Sigmoid colon (tissue), 7 donors: ENCODE data around the gene FAM186B. TPM values are rescaled to one million over a fixed set of nuclear protein-coding genes. Genes with fewer than 3 reads are reported as not detected.

Experiments used
- DNase-seq: peaks from one replicate; pipeline ENCODE4 v3.0.0-alpha.2; 2019
- H3K27ac ChIP-seq, 4 donors: fragments of 200-600 bp; sonication (generic); one replicate each; pipeline ENCODE4 v1.5.1; 2016 to 2019; ENCODE audit warnings: mild to moderate bottlenecking in 1 of 4
- H3K27me3 ChIP-seq, 3 donors: fragments of 200-600 bp; sonication (generic); one replicate each; pipeline ENCODE4 v1.5.1; 2019; ENCODE audit warnings: mild to moderate bottlenecking in 1 of 3
- H3K36me3 ChIP-seq, 4 donors: fragments of 200-600 bp; sonication (generic); one replicate each; pipeline ENCODE4 v1.5.1; 2016 to 2019
- H3K4me1 ChIP-seq, 4 donors: fragments of 200-600 bp; sonication (generic); one replicate each; pipeline ENCODE4 v1.5.1; 2017 to 2019
- H3K4me3 ChIP-seq, 4 donors: fragments of 200-600 bp; sonication (generic); one replicate each; pipeline ENCODE4 v1.5.1; 2017 to 2019; ENCODE audit warnings: mild to moderate bottlenecking in 2 of 4, moderate library complexity in 1 of 4
- H3K9me3 ChIP-seq, 4 donors: fragments of 200-600 bp in 3 of 4; sonication (generic) in 3 of 4; one replicate each; pipeline versions ENCODE4 v1.5.1 to v1.6.1; 2013 to 2019
- CTCF ChIP-seq, 4 experiments: fragments of 450-650 bp in 3 of 4; fragments of 200-600 bp in 1 of 4; IDR thresholded peaks; one replicate each; pipeline ENCODE4 v1.5.1; 2016 to 2019; ENCODE audit warnings: antibody characterized with exemption in 4 of 4, mild to moderate bottlenecking in 3 of 4, moderate library complexity in 2 of 4
- EP300 ChIP-seq, 4 donors: sonication (generic); formaldehyde crosslinking; IDR thresholded peaks; one replicate each; pipeline ENCODE4 v1.6.1; 2017; ENCODE audit warnings: antibody characterized with exemption in 4 of 4
- POLR2A ChIP-seq, 2 donors: fragments of 450-650 bp; IDR thresholded peaks; one replicate each; pipeline ENCODE4 v1.6.1; 2016; ENCODE audit warnings: antibody characterized with exemption in 2 of 2, mild to moderate bottlenecking in 2 of 2, moderate library complexity in 2 of 2
- POLR2AphosphoS5 ChIP-seq, 4 donors: sonication (generic); formaldehyde crosslinking; IDR thresholded peaks; one replicate each; pipeline ENCODE4 v1.6.1; 2017; ENCODE audit warnings: antibody characterized with exemption in 4 of 4
- WGBS, 2 donors: extraction: QIAGEN DNeasy Blood & Tissue Kit; methylation state at CpG; one replicate each; pipeline ENCODE4 v1.1.7; 2013; 5-methylcytosine and 5-hydroxymethylcytosine counted together
- intact Hi-C: fragments of 100-400 bp; cut with DNase I; formaldehyde crosslinking; loops from one replicate; pipeline ENCODE4 v1.15.1; 2023
- polyA plus RNA-seq, 3 donors: library from polyadenylated mRNA; stranded (reverse); fragments of 200-250 nt; gene quantifications; one replicate each; pipeline ENCODE4 v1.2.3, GENCODE V29; 2013
- total RNA-seq, 4 donors: library from RNA; depleted of rRNA; stranded (reverse); fragments of >200 nt; gene quantifications; one replicate each; pipeline ENCODE4 v1.1.0, GENCODE V29; 2016
- donor health status: healthy with polysubstance abuse.
- donor health status: Bipolar disorder and iron deficiency.
- donor health status: healthy.

The FAM186B gene
- total and polyA plus RNA-seq, 7 donors: 0.16 to 0.54 (median 0.22) TPM; not detected in 4

- 57 to 68% methylated on average over 2 of the region's 2 CpGs for WGBS, 2 donors
- intact Hi-C loops: no loop called here
- no peak for DNase-seq
Measured at GRCh38 chr12:49553512-49554088, 51.8 kb downstream of the FAM186B start.

GRCh38 chr12:49552899-49553298, 52.5 kb downstream of the FAM186B start:
- Histone ChIP-seq H3K4me1 (peaks cover 0 to 15% (median 13%) of the 10 kb centered on the region in 4 donors), H3K9me3 (no peaks in the 10 kb centered on the region), H3K4me3 (no peak overlapping the region), H3K36me3 (peaks cover 0 to 19% (median 2%) of the 10 kb centered on the region in 4 donors), H3K27ac (no peak overlapping the region), H3K27me3 (peaks cover 0 to 17% (median 8%) of the 10 kb centered on the region in 3 donors)
- no peak for TF ChIP-seq CTCF (IDR thresholded peaks at IDR 0.05)
- no peak for TF ChIP-seq POLR2A (IDR thresholded peaks at IDR 0.05)
- no peak for TF ChIP-seq EP300 (IDR thresholded peaks at IDR 0.05)
- TF ChIP-seq POLR2AphosphoS5 (IDR thresholded peaks at IDR 0.05): no peak
- intact Hi-C loops: no loop called here
- 85 to 90% methylated on average over 8 of the region's 8 CpGs for WGBS, 2 donors
- no peak for DNase-seq

More at GRCh38 chr12:49553512-49554088, 51.8 kb downstream of the FAM186B start:
- no peaks in the 10 kb centered on the region for H3K9me3 ChIP-seq
- H3K36me3 ChIP-seq: peaks cover 4 to 26% (median 10%) of the 10 kb centered on the region in 4 donors
- peaks cover 0 to 10% (median 9%) of the 10 kb centered on the region in 4 donors for H3K4me1 ChIP-seq
- no peak overlapping the region for H3K27ac ChIP-seq
- peaks cover 0 to 10% (median under 1%) of the 10 kb centered on the region in 3 donors for H3K27me3 ChIP-seq
- no peak for TF ChIP-seq EP300 (IDR thresholded peaks at IDR 0.05)
- TF ChIP-seq POLR2A (IDR thresholded peaks at IDR 0.05): no peak
- TF ChIP-seq CTCF (IDR thresholded peaks at IDR 0.05): no peak
- TF ChIP-seq POLR2AphosphoS5 (IDR thresholded peaks at IDR 0.05): no peak
- H3K4me3 ChIP-seq: no peak overlapping the region

- no peak overlapping the region for H3K4me3 ChIP-seq
- WGBS, 2 donors: 53 to 75% methylated on average over 9 of the region's 9 CpGs
- TF ChIP-seq CTCF (IDR thresholded peaks at IDR 0.05) (no peak), POLR2AphosphoS5 (IDR thresholded peaks at IDR 0.05) (no peak), EP300 (IDR thresholded peaks at IDR 0.05) (no peak), POLR2A (IDR thresholded peaks at IDR 0.05) (no peak)
- peaks cover 0 to 14% (median 0%) of the 10 kb centered on the region in 4 donors for H3K36me3 ChIP-seq
- intact Hi-C loops: no loop called here
- no peak overlapping the region for H3K27ac ChIP-seq
- H3K9me3 ChIP-seq: no peaks in the 10 kb centered on the region
- peaks cover 0 to 18% (median 12%) of the 10 kb centered on the region in 3 donors for H3K27me3 ChIP-seq
- peaks cover 0 to 15% (median 13%) of the 10 kb centered on the region in 4 donors for H3K4me1 ChIP-seq
- no peak for DNase-seq
Measured at GRCh38 chr12:49552425-49552824, 53.0 kb downstream of the FAM186B start.

- 72 to 81% methylated on average over 7 of the region's 7 CpGs for WGBS, 2 donors
- H3K9me3 ChIP-seq: no peaks in the 10 kb centered on the region
- no peak overlapping the region for H3K27ac ChIP-seq
- peaks cover 0 to 15% (median 13%) of the 10 kb centered on the region in 4 donors for H3K4me1 ChIP-seq
- no peak for DNase-seq
- peaks cover 0 to 10% (median 0%) of the 10 kb centered on the region in 4 donors for H3K36me3 ChIP-seq
- no peak overlapping the region for H3K4me3 ChIP-seq
- intact Hi-C loops: no loop called here
- TF ChIP-seq EP300 (IDR thresholded peaks at IDR 0.05) (no peak), CTCF (IDR thresholded peaks at IDR 0.05) (no peak), POLR2AphosphoS5 (IDR thresholded peaks at IDR 0.05) (no peak), POLR2A (IDR thresholded peaks at IDR 0.05) (no peak)
- H3K27me3 ChIP-seq: peaks cover 0 to 19% (median 17%) of the 10 kb centered on the region in 3 donors
Measured at GRCh38 chr12:49552014-49552413, 53.4 kb downstream of the FAM186B start.
